Type B pancreatic cell (in vitro differentiated cells): ENCODE results near the gene CRYAB. TPM values are rescaled to one million over a fixed set of nuclear protein-coding genes. Genes with fewer than 3 reads are reported as not detected.
"Not testable (repeated sequence)": the region's sequence is repeated elsewhere in the genome, so short reads cannot be mapped to it uniquely, and the experiment has no call there.

ENCODE experiments used
- DNase-seq: peaks from one replicate; pipeline ENCODE4 v3.0.0; 2021; ENCODE audit warnings: mixed read lengths; ENCODE audit not compliant: unreplicated experiment; ENCODE audit errors: extremely low spot score
- H3K27ac Mint-ChIP-seq: 2 replicates; pipeline ENCODE4 v1.8.0; 2021; ENCODE audit warnings: mild to moderate bottlenecking, mixed read lengths
- H3K27me3 Mint-ChIP-seq: 2 replicates; pipeline ENCODE4 v1.8.0; 2021; ENCODE audit warnings: mixed read lengths
- H3K36me3 Mint-ChIP-seq: 2 replicates; pipeline ENCODE4 v1.8.0; 2021; ENCODE audit warnings: mixed read lengths
- H3K4me1 Mint-ChIP-seq: one replicate; pipeline ENCODE4 v1.8.0; 2021; ENCODE audit warnings: mixed read lengths; ENCODE audit not compliant: unreplicated experiment
- H3K4me3 Mint-ChIP-seq: 2 replicates; pipeline ENCODE4 v1.8.0; 2021; ENCODE audit warnings: mild to moderate bottlenecking, mixed read lengths
- H3K9me3 Mint-ChIP-seq: 2 replicates; pipeline ENCODE4 v1.8.0; 2021; ENCODE audit warnings: mixed read lengths
- CTCF ChIP-seq: fragments of 200-600 bp; sonication (generic); conservative IDR thresholded peaks from 2 replicates; pipeline ENCODE4 v1.5.0; 2021; ENCODE audit warnings: antibody characterized with exemption, mild to moderate bottlenecking
- total RNA-seq: library from RNA; stranded (reverse); gene quantifications from 2 replicates; pipeline ENCODE4 v1.2.1, GENCODE V29; 2021; ENCODE audit warnings: low replicate concordance

The CRYAB gene
- total RNA-seq, 1 donor from 2014 or later, result not detected

- TF ChIP-seq CTCF, result no peak
- Mint-ChIP-seq H3K27me3 (no peaks in the 10 kb centered on the region), H3K4me3 (no peak overlapping the region), H3K36me3 (no peaks in the 10 kb centered on the region), H3K4me1 (peaks cover 40% of the 10 kb centered on the region), H3K9me3 (no peaks in the 10 kb centered on the region), H3K27ac (no peak overlapping the region)
- DNase-seq, result no peak
Observed at GRCh38 chr11:111933872-111934271, 22.3 kb upstream of the CRYAB start.

GRCh38 chr11:111933176-111933575, 21.6 kb upstream of the CRYAB start:
- not testable (repeated sequence) for H3K27ac Mint-ChIP-seq, H3K36me3 Mint-ChIP-seq, H3K4me3 Mint-ChIP-seq, H3K9me3 Mint-ChIP-seq, H3K27me3 Mint-ChIP-seq
- peak; percentile 15 for DNase-seq
- H3K4me1 Mint-ChIP-seq, result peaks cover 33% of the 10 kb centered on the region

GRCh38 chr11:111932611-111932950, 21.0 kb upstream of the CRYAB start:
- TF ChIP-seq CTCF, result no peak
- Mint-ChIP-seq H3K36me3 (no peaks in the 10 kb centered on the region), H3K27ac (no peak overlapping the region), H3K27me3 (no peaks in the 10 kb centered on the region), H3K4me3 (no peak overlapping the region), H3K4me1 (peaks cover 27% of the 10 kb centered on the region), H3K9me3 (no peaks in the 10 kb centered on the region)
- DNase-seq, result no peak

DNA sequence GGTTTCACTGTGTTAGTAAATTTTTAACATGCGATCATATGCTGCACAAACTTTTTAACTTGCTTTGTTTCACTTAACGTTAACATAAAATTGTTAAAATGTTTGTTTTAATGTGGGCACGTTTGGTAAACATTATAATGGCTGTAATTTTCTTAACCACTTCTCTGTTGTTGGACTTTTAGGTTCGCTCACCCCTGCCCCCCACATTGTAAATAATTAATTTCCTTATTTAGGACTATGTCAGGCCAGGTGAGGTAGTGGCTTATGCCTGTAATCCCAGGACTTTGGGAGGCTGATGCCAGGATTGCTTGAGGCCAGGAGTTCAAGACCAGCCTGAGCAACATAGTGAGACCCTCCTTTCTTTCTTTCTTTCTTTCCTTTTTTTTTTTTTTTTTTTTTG, 18.9 kb upstream of the CRYAB start:
- no peaks in the 10 kb centered on the region for H3K27me3 Mint-ChIP-seq
- no peak overlapping the region for H3K27ac Mint-ChIP-seq
- no peaks in the 10 kb centered on the region for H3K36me3 Mint-ChIP-seq
- no peak for DNase-seq
- H3K4me3 Mint-ChIP-seq, result no peak overlapping the region
- H3K4me1 Mint-ChIP-seq, result peaks cover 29% of the 10 kb centered on the region
- no peaks in the 10 kb centered on the region for H3K9me3 Mint-ChIP-seq
- no peak for TF ChIP-seq CTCF

DNA sequence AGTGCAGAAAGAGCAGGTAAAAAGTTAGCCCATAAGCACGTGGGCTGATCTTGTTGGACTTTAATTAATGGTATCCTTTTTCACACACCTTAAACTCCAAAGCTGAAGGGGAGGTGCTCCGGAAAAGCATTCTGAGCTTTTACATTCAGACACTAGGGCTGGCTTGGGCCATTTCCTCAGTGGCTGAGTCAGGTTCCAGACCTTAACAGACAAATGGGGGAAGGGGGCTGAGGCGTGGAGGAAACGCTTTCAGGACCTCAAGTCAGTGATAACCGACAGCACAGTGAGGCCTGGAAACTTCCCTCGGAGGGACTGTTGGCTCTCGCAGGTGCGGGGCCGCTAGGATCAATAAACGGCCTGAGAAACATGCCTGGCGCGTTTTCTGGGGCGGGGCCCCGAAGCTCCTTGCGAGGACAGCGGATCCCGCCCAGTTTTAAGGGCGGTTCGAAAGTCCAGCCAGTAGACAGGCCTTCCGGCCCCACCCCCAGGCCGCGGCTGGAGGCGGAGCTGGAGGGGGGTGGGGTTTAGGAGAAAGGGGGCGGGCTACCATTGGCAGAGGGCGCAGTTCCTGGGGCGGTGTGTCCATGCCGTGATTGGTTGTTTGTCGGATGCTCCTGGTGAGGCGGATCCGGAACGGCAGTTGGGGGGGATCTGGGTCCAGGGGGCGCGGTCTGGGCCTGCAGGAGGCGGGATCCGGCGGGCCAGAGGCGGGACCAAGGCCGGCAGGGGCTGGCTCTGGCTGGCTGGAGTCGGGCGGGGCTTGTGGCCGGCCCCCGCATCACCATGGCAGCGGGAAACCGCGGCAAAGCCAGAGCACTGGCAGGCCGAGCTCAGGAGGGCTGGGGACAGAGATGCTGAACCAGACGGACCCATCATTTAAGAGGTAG, 15.2 kb upstream of the CRYAB start:
- Mint-ChIP-seq H3K36me3 (no peaks in the 10 kb centered on the region), H3K4me3 (peak overlapping the region; percentile 87), H3K9me3 (no peaks in the 10 kb centered on the region), H3K27me3 (no peaks in the 10 kb centered on the region), H3K4me1 (peaks cover 40% of the 10 kb centered on the region), H3K27ac (peak overlapping the region; percentile 92)
- peak; percentile 98 for DNase-seq
- peak; percentile 31 for TF ChIP-seq CTCF

DNA sequence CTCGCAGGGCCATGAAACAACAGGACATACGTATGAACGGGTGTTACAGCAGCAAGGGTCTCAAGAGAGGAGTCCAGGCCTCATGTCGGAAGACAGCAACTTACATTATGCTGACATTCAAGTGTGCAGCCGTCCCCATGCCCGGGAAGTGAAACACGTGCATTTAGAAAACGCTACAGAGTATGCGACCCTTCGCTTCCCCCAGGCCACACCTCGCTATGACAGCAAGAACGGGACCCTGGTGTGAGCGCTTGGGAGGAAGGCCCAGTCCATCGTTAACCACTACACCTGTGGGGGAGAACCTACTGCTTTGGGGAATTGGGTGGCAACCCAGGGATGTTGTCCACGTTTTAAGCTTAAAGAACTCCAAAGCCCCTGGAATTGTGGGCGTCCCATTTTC, 14.4 kb upstream of the CRYAB start:
- no peaks in the 10 kb centered on the region for H3K9me3 Mint-ChIP-seq
- H3K27me3 Mint-ChIP-seq, result no peaks in the 10 kb centered on the region
- H3K36me3 Mint-ChIP-seq, result no peaks in the 10 kb centered on the region
- H3K4me3 Mint-ChIP-seq, result peak overlapping the region; percentile 36
- peak overlapping the region; percentile 19 for H3K27ac Mint-ChIP-seq
- TF ChIP-seq CTCF, result no peak
- H3K4me1 Mint-ChIP-seq, result peaks cover 41% of the 10 kb centered on the region
- no peak for DNase-seq
